ENCODE measurements around the gene ZNF431.

Gene ZNF431

GRCh38 chr19:21130097-21130775 lies 11.6 kb upstream of the ZNF431 start:
- Histone ChIP-seq H3K4me3 (replicated peaks; ENCODE audit: insufficient read depth, low read length) (no peak overlapping the region), H3K27ac (replicated peaks) (no peak overlapping the region), H3K27me3 (ENCODE audit: insufficient read depth, poor library complexity, severe bottlenecking) (no peaks in the 10 kb centered on the region)
- TF ChIP-seq REST (IDR thresholded peaks at IDR 0.05; ENCODE audit: insufficient replicate concordance, low read depth) (no peak), SPI1 (IDR thresholded peaks at IDR 0.05; ENCODE audit: borderline replicate concordance, low read depth) (no peak), POLR2AphosphoS5 (IDR thresholded peaks at IDR 0.05; ENCODE audit: low read depth) (no peak), CTCF (IDR thresholded peaks at IDR 0.05; ENCODE audit: insufficient read depth, low read length) (no peak), GABPA (IDR thresholded peaks at IDR 0.05; ENCODE audit: low read depth) (no peak)
- DNase-seq (ENCODE audit: low read depth in 1 of 2, low spot score in 1 of 2), result no peak

- Histone ChIP-seq H3K27me3 (ENCODE audit: insufficient read depth, poor library complexity, severe bottlenecking) (no peaks in the 10 kb centered on the region), H3K4me3 (replicated peaks; ENCODE audit: insufficient read depth, low read length) (no peak overlapping the region), H3K27ac (replicated peaks) (no peak overlapping the region)
- no peak for DNase-seq (ENCODE audit: low read depth in 1 of 2, low spot score in 1 of 2)
- TF ChIP-seq GABPA (IDR thresholded peaks at IDR 0.05; ENCODE audit: low read depth) (no peak), POLR2AphosphoS5 (IDR thresholded peaks at IDR 0.05; ENCODE audit: low read depth) (no peak), REST (IDR thresholded peaks at IDR 0.05; ENCODE audit: insufficient replicate concordance, low read depth) (no peak), CTCF (IDR thresholded peaks at IDR 0.05; ENCODE audit: insufficient read depth, low read length) (no peak), SPI1 (IDR thresholded peaks at IDR 0.05; ENCODE audit: borderline replicate concordance, low read depth) (no peak)
These were observed 8.2 kb upstream of the ZNF431 start for GRCh38 chr19:21133633-21134032.

GRCh38 chr19:21134934-21135366 lies 6.9 kb upstream of the ZNF431 start:
- Histone ChIP-seq H3K27me3 (ENCODE audit: insufficient read depth, poor library complexity, severe bottlenecking) (no peaks in the 10 kb centered on the region), H3K4me3 (replicated peaks; ENCODE audit: insufficient read depth, low read length) (no peak overlapping the region), H3K27ac (replicated peaks) (no peak overlapping the region)
- TF ChIP-seq REST (IDR thresholded peaks at IDR 0.05; ENCODE audit: insufficient replicate concordance, low read depth), result no peak
- no peak for TF ChIP-seq CTCF (IDR thresholded peaks at IDR 0.05; ENCODE audit: insufficient read depth, low read length)
- TF ChIP-seq POLR2AphosphoS5 (IDR thresholded peaks at IDR 0.05; ENCODE audit: low read depth), result no peak
- no peak for TF ChIP-seq GABPA (IDR thresholded peaks at IDR 0.05; ENCODE audit: low read depth)
- DNase-seq (ENCODE audit: low read depth in 1 of 2, low spot score in 1 of 2), result peak in 1 of 2 experiments; percentile 18
